Epithelial cell of prostate (primary cell): ENCODE results near the gene ZNF211.
A peak's percentile ranks its signal among the peaks of the same experiment; 100 is the strongest.

Experiments
- DNase-seq: peaks from one replicate; pipeline ENCODE4 v3.0.0-alpha.2; 2011; ENCODE audit warnings: low read depth, low spot score
- H3K27ac ChIP-seq: fragments of 450-650 bp; 2 replicates; pipeline ENCODE4 v1.5.1; 2017; ENCODE audit warnings: mild to moderate bottlenecking

The ZNF211 gene

GRCh38 chr19:57632987-57633831, at the start of gene ZNF211:
ZNF211 (plus strand) TSS chr19:57633168; CDS start chr19:57633347, 179 bp downstream.
- H3K27ac ChIP-seq = no peak within 1 kb of the TSS
- peak; percentile 67 for DNase-seq

DNA sequence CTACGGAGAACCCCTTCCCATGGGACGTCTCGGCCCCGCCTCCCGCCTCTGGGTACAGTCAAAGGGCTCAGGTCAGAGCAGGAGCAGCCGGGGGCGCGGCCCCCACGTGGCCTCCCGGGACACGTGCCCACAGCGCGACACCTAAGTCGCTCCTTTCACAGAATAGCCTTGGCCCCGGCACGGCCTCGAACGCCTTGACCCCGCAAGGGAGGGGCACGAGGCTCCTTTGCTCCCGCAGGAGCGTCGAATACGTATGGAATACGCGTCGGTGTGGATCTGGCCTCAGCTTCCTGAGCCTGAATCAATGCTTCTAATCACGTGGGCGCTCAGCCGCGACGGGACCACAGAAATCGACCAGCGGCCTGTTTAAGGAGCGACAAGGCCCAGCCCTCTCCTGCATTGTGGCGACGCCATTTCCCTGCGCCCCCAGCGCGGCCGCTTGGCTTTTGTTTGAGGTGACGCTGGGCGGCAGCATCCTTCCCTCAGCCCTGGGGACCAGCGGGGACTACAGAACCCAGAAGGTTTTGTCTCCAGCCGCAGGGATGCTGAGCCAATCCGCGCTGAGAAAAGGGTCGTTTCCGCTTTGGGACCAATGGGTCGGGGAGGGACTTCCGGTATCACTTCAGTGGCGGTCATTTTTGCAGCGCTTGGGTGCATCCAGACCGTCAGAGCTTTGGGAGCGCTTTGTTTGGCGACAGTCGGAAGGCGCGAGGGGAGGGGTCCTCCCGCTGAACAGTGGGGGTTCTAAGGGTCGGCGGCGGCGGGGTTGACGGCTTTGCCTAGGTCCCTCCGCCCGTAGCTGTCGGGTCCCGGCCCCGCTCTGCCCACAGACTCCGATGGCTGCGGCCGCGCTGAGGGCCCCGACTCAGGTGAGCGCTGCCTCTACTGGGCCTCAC, 49.2 kb upstream of the ZNF211 start, which contains the start of gene ZIK1:
Gene ZIK1 (plus strand): TSS at position 625 of the 896 bp plus-strand sequence. CDS start 212 bp downstream, at position 837.
- H3K27ac ChIP-seq = no peak within 1 kb of the TSS
- peak; percentile 22 for DNase-seq

DNA sequence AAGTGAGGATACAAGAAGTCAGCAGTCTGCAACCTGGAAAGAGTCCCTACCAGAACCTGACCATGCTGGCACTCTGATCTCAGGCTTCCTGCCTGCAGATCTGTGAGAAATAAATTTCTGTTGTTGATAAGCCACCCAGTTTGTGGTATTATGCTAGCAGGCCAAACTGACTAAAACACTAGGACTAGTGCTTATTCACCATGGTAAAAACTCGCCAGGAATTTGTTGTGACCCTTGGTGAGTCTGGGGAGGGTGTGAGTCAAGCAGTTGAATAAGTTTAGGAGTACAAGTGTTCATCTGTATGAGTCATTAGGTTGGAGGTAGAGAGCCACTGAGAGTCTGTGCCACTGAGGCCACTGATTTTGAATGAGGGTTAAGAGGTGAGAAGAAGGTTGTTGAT, 45.4 kb upstream of the ZNF211 start:
- DNase-seq = peak; percentile 67

DNA sequence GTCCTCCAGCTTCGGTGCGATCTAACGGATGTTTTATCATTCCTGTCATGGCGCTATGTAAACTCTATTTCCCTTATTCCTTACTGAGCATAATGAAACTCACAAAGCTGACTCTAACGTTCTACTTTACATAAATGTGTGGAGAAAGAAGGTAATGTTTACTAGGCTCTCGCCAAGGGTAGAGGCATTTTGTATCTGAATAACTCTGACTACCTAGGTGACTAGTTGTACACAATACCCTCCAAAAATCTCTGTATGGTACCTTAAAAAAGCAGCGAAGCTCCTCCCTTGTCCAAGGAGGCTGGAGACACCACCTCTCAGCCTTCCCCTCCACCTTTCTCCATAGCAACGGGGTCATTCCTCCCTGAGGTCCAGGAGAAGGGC, 33.6 kb upstream of the ZNF211 start:
- H3K27ac ChIP-seq = no peak overlapping the region
- no peak for DNase-seq

More for the DNA sequence above, 45.4 kb upstream of the ZNF211 start:
- H3K27ac ChIP-seq = peak overlapping the region; percentile 30

DNA sequence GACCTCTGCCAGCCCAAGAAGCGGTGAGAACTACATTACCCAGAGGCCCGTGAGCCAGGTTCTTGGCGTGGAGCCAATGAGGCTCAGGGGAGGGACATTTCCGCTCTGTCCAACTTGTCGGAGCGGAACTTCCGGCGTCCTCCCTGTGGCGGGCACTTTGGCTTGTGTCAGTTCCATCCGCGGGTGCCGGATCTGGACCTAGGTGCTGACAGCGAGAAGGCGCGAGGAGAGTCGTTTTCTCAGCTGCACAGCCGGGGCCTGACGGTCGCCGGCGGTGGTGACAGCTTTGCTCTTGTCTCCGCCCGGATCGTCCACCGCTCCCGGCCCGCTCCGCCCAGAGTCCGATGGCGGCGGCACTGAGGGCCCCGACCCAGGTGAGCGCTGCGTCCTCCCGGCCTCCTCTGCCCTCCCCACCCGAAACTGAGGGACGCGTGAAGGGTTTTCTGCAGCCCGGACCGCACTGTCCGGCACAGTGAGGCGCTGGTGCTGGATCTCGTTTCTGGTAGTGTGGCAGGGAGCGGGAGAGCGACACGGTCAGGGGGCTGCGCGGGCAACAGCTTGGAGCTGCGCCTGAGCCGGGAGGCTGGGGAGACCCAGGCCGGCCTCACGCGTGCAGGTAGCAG, 33.1 kb upstream of the ZNF211 start, which contains the start of gene ZNF530:
Gene ZNF530 (plus strand): TSS at position 125 of the 623 bp plus-strand sequence. CDS start 4,461 bp downstream, outside the sequence.
- DNase-seq = peak; percentile 56
- H3K27ac ChIP-seq = no peak within 1 kb of the TSS

DNA sequence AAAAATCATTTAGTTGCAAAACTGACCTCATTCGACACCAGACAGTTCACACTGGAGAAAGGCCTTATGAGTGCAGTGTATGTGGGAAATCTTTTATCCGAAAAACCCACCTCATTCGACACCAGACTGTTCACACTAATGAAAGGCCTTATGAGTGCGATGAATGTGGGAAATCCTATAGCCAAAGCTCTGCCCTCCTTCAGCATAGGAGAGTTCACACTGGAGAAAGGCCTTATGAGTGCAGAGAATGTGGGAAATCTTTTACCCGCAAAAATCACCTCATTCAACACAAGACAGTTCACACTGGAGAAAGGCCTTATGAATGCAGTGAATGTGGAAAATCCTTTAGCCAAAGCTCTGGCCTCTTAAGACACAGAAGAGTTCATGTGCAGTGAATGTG, 26.0 kb upstream of the ZNF211 start:
- no peak overlapping the region for H3K27ac ChIP-seq
- DNase-seq = no peak

DNA sequence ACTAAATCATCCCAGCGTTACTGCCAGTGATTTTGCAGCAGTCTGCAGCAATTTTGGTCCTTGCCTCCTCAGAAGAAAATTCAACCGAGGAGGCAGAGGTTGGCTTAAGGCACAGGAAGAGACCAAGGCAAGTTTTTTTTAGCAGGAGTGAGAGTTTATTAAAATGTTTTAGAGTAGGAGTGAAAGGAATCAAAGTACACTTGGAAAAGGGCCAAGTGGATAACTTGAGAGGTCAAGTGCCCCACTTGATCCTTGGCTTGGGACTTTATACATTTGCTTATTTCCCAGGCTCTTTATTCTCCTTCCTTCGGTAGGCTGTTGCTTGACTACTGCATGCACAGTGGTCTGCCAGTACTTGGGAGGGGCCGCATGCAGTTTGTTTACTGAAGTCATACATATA, 21.9 kb upstream of the ZNF211 start:
- H3K27ac ChIP-seq = no peak overlapping the region
- DNase-seq = no peak

DNA sequence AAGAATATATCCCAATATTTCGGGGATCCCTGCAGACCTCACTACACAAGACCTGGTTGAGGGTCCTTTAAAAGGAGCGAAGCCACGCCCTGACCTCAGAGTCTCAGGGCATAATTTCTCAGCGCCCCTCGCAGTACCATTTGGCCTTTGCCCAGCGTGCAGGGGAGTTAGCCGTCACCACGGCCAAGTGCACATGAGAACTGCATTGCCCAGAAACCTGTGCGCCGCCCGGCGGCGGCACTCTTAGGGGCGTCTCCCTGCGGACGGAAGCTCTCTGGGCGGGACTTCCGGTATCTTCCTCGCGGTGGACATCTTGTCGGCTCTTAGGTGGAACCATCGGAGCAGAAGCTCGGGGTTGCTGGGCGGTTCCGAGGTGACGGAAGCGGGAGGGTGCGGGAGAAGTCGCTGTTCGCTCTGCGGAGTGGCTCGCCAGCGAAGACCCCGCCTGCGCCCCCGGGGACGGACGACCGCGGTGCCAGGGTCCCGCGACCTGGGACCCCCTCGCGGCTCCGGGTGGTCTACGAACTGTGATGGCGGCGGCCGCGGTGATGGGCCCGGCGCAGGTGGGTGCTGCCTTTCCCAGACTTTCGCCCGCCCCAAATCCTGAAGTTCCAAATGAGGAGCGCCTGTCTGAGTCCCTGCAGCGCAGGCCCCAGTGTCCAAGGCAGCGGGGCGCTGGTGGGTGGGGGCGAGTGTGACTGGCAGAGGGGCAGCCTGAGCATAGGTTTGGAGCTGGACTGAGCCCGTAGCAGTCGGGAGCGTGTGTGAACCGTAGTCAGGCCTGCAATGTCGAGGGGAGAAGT, 18.8 kb upstream of the ZNF211 start, which contains the start of gene ZNF134:
Gene ZNF134 (plus strand): TSS at position 302 of the 803 bp plus-strand sequence. CDS start 5,227 bp downstream, outside the sequence.
- peak; percentile 46 for DNase-seq
- H3K27ac ChIP-seq = peak within 1 kb of the TSS; percentile 35

GRCh38 chr19:57615346-57615745, 17.6 kb upstream of the ZNF211 start:
- DNase-seq = no peak
- H3K27ac ChIP-seq = no peak overlapping the region

- DNase-seq = no peak
- H3K27ac ChIP-seq = no peak overlapping the region
Observed at GRCh38 chr19:57620673-57621348, 12.2 kb upstream of the ZNF211 start.

DNA sequence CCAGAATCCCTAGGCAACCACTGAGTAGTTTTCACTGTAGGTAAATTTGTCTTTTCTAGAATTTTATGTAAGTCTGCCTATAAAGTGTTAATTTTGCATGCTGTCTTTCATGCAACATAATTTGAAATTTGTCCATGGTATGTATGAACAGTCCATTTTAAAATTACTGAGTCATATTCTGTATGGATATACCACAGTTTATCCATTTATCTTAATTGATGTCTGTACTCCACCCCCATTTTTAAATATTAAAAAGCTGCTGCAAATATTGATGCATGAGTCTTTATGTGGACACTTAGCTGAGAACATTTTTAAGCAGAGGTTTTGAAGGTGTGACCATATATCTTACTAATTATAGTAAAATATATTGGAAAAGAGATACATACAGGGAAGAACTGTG, 9.9 kb upstream of the ZNF211 start:
- DNase-seq = no peak
- no peak overlapping the region for H3K27ac ChIP-seq

- no peak overlapping the region for H3K27ac ChIP-seq
- no peak for DNase-seq
Observed at GRCh38 chr19:57633832-57634131, 814 bp downstream of the ZNF211 start.

DNA sequence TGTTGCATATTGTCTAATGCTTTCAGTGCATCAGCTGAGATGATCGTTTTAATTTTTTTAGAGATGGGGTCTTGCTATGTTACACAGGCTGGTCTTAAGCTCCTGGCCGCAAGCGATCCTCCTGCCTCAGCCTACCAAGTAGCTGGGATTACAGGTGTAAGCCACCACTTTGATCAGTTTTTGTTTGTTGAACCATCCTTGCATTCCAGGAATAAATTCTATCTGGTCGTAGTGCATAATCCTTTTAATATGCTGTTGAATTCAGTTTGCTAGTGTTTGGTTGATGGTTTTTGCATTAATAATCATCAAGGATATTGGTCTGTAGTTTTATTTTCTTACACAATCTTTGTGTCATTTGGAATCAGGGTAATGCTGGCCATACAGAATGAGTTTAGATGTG, 4.4 kb downstream of the ZNF211 start:
- H3K27ac ChIP-seq = no peak overlapping the region
- no peak for DNase-seq

- no peak overlapping the region for H3K27ac ChIP-seq
- no peak for DNase-seq
Observed at GRCh38 chr19:57641715-57642234, 8.8 kb downstream of the ZNF211 start.

DNA sequence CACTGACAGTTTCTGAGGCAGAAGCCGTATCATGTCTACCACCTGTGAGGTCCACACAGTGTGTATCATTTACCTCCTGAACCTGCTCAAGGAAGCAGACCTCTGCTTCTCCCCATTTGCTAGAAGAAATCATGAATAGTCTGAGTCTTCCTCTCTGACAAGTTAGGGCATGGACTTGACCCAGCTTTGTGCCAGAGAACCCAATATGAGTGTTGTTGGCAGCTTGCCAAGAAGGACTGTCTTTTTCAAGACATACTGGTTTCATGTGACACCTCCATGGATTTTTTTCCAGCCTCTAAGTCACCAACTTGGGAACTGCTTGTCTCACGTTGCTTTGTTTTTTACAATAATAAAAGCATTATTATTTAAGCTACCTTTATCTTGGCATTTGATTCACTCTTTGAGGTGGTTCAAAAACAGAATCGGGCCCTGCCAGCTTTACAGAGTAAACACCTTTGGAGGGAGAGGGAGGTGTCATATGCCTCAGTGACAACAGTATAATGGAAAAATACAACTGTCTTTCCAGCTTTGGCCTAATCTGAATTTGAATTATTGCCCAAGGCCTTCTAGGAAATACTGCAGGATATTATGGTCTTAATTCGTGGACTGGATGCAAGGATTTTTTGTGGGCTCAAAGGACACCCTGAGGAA, 9.6 kb downstream of the ZNF211 start:
- peak; percentile 79 for DNase-seq
- no peak overlapping the region for H3K27ac ChIP-seq

GRCh38 chr19:57643734-57644133, 10.8 kb downstream of the ZNF211 start:
- no peak overlapping the region for H3K27ac ChIP-seq
- DNase-seq = no peak

- no peak for DNase-seq
- no peak overlapping the region for H3K27ac ChIP-seq
Observed at GRCh38 chr19:57648331-57649003, 15.5 kb downstream of the ZNF211 start.

DNA sequence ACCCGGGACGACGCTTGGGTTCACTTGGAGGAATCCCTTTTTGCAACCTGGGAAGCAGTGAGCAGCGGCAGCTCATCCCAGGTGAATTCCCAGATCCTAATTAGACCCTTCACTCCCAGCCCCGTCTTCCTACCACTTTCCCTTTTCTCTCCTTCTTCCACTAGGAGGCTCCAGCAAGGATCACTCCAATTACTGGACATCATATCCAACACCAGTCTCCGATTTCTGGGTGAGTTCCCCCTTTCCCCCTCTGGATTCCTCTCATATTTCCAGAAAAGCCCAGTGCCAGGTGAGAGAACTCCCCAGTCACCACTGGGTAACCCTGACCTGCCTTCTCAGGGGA, 18.7 kb downstream of the ZNF211 start:
- H3K27ac ChIP-seq = peak overlapping the region; percentile 55
- DNase-seq = no peak
